Neural cell (in vitro differentiated cells): Measurements from ENCODE around the gene SLC2A4RG. TPM values are rescaled to one million over a fixed set of nuclear protein-coding genes. Genes with fewer than 3 reads are reported as not detected.

Source experiments
- H2AFZ ChIP-seq: fragments of 200-600, 300-800 bp; sonication (generic), shearing (Covaris generic); 2 replicates; pipeline ENCODE4 v1.6.0; 2014; ENCODE audit warnings: low read depth, mild to moderate bottlenecking, antibody characterized with exemption, low read length, moderate library complexity
- H3F3A ChIP-seq: fragments of 200-600 bp; shearing (Covaris generic); 2 replicates; pipeline ENCODE4 v1.6.1; 2016; ENCODE audit warnings: mild to moderate bottlenecking, moderate library complexity, mixed read lengths, antibody characterized with exemption, low read length; ENCODE audit not compliant: insufficient read depth, poor library complexity, severe bottlenecking
- H3K27ac ChIP-seq: fragments of 200-600, 300-800 bp; sonication (generic), shearing (Covaris generic); 2 replicates; pipeline ENCODE4 v1.5.1; 2014; ENCODE audit warnings: mild to moderate bottlenecking, low read length, moderate library complexity
- H3K27me3 ChIP-seq: fragments of 300-800, 200-600 bp; sonication (generic), shearing (Covaris generic); 2 replicates; pipeline ENCODE4 v1.6.0; 2014; ENCODE audit warnings: mild to moderate bottlenecking, low read depth, low read length, moderate library complexity; ENCODE audit not compliant: insufficient read depth
- H3K36me3 ChIP-seq: fragments of 300-800, 200-600 bp; sonication (generic), shearing (Covaris generic); 2 replicates; pipeline ENCODE4 v1.5.1; 2014; ENCODE audit warnings: mild to moderate bottlenecking, antibody characterized with exemption, low read length, moderate library complexity; ENCODE audit not compliant: insufficient read depth
- H3K4me2 ChIP-seq: fragments of 300-800, 200-600 bp; sonication (generic), shearing (Covaris generic); 2 replicates; pipeline ENCODE4 v1.6.0; 2014; ENCODE audit warnings: mild to moderate bottlenecking, low read length
- H3K4me3 ChIP-seq: fragments of 300-800, 200-600 bp; sonication (generic), shearing (Covaris generic); 2 replicates; pipeline ENCODE4 v1.5.1; 2014; ENCODE audit warnings: mild to moderate bottlenecking, low read length, moderate library complexity
- H3K79me2 ChIP-seq: fragments of 200-600 bp; shearing (Covaris generic); replicated peaks from 2 replicates; pipeline ENCODE4 v1.6.0; 2014; ENCODE audit warnings: mild to moderate bottlenecking, low read length, moderate library complexity; ENCODE audit not compliant: insufficient read depth
- H3K9ac ChIP-seq: fragments of 300-800, 200-600 bp; sonication (generic), shearing (Covaris generic); 2 replicates; pipeline ENCODE4 v1.6.1; 2016; ENCODE audit warnings: mild to moderate bottlenecking, low read length, mixed read lengths
- H3K9me2 ChIP-seq: fragments of 200-600 bp; shearing (Covaris generic); 2 replicates; pipeline ENCODE4 v1.6.1; 2016; ENCODE audit warnings: mild to moderate bottlenecking, low read length, mixed read lengths; ENCODE audit not compliant: insufficient read depth
- H3K9me3 ChIP-seq: fragments of 200-600, 300-800 bp; sonication (generic), shearing (Covaris generic); 2 replicates; pipeline ENCODE4 v1.6.1; 2016; ENCODE audit warnings: mild to moderate bottlenecking, mixed run types, low read length, moderate library complexity, mixed read lengths
- H4K20me1 ChIP-seq: fragments of 200-600 bp; shearing (Covaris generic); 2 replicates; pipeline ENCODE4 v1.6.1; 2016; ENCODE audit warnings: mild to moderate bottlenecking, mixed run types; ENCODE audit not compliant: insufficient read depth
- EP300 ChIP-seq: fragments of 450-650 bp; conservative IDR thresholded peaks from 2 replicates; pipeline ENCODE4 v1.6.1; 2014; ENCODE audit warnings: antibody characterized with exemption, mild to moderate bottlenecking, moderate library complexity; ENCODE audit not compliant: poor library complexity, severe bottlenecking
- EZH2 ChIP-seq: fragments of 200-600, 300-800 bp; shearing (Covaris generic), sonication (generic); IDR thresholded peaks from 2 replicates; pipeline ENCODE4 v1.6.1; 2014; ENCODE audit warnings: antibody characterized with exemption, low read length, borderline replicate concordance, mild to moderate bottlenecking; ENCODE audit not compliant: insufficient read depth, poor library complexity, severe bottlenecking
- MXI1 ChIP-seq: fragments of 450-650 bp; conservative IDR thresholded peaks from 2 replicates; pipeline ENCODE4 v1.6.1; 2014; ENCODE audit warnings: antibody characterized with exemption, mild to moderate bottlenecking; ENCODE audit not compliant: poor library complexity, severe bottlenecking
- POLR2AphosphoS5 ChIP-seq: IDR thresholded peaks from 2 replicates; pipeline ENCODE4 v1.6.1; 2012
- RAD21 ChIP-seq: fragments of 450-650 bp; conservative IDR thresholded peaks from 2 replicates; pipeline ENCODE4 v1.6.1; 2014; ENCODE audit warnings: antibody characterized with exemption, mild to moderate bottlenecking, moderate library complexity
- SMC3 ChIP-seq: fragments of 450-650 bp; conservative IDR thresholded peaks from 2 replicates; pipeline ENCODE4 v1.6.1; 2014; ENCODE audit warnings: antibody characterized with exemption, mild to moderate bottlenecking, moderate library complexity; ENCODE audit not compliant: poor library complexity
- TAF1 ChIP-seq: IDR thresholded peaks from 2 replicates; pipeline ENCODE4 v1.6.1; 2012; ENCODE audit warnings: low read depth
- polyA plus RNA-seq: library from polyadenylated mRNA; depleted of rRNA; stranded (reverse); fragments of >200 nt; gene quantifications from 2 replicates; pipeline ENCODE4 v1.2.3, GENCODE V29; 2014
- TF ChIP-seq, protein P1 (sequence below): IDR thresholded peaks from 2 replicates; pipeline ENCODE4 v1.6.1; 2012; ENCODE audit warnings: borderline replicate concordance
- TF ChIP-seq, protein P2 (sequence below): fragments of 450-650 bp; IDR thresholded peaks from 2 replicates; pipeline ENCODE4 v1.5.1; 2014; ENCODE audit warnings: antibody characterized with exemption, mild to moderate bottlenecking, moderate library complexity; ENCODE audit not compliant: poor library complexity, severe bottlenecking

Gene SLC2A4RG
- polyA plus RNA-seq, 1 donor from 2014 or later = 52.1 TPM

DNA sequence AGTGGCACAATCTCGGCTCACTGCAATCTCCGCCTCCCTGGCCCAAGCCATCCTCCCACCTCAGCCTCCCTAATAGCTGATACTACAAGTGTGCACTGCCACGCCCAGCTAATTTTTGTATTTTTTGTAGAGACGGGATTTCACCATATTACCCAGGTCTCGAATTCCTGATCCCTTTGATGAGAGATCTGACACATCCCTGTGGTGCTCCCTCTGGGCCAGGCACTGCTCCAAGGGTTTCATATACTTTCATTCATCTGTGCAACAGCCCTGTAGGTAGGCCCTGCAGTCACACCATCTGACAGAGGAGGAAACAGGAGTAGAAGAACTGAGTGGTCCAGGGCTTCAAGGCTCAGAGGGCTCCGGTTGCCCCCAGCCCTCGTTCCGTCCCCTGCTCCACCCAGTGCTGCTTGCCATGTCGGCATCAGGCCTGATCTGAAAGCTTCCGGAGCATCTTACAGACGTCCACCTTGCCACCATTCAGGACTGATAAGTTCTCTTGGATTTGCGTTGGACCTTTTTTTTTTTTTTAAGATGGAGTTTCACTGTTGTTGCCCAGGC, 28.4 kb upstream of the SLC2A4RG start:
- no peaks in the 10 kb centered on the region for H3K9me3 ChIP-seq
- TF ChIP-seq, protein P1, sequence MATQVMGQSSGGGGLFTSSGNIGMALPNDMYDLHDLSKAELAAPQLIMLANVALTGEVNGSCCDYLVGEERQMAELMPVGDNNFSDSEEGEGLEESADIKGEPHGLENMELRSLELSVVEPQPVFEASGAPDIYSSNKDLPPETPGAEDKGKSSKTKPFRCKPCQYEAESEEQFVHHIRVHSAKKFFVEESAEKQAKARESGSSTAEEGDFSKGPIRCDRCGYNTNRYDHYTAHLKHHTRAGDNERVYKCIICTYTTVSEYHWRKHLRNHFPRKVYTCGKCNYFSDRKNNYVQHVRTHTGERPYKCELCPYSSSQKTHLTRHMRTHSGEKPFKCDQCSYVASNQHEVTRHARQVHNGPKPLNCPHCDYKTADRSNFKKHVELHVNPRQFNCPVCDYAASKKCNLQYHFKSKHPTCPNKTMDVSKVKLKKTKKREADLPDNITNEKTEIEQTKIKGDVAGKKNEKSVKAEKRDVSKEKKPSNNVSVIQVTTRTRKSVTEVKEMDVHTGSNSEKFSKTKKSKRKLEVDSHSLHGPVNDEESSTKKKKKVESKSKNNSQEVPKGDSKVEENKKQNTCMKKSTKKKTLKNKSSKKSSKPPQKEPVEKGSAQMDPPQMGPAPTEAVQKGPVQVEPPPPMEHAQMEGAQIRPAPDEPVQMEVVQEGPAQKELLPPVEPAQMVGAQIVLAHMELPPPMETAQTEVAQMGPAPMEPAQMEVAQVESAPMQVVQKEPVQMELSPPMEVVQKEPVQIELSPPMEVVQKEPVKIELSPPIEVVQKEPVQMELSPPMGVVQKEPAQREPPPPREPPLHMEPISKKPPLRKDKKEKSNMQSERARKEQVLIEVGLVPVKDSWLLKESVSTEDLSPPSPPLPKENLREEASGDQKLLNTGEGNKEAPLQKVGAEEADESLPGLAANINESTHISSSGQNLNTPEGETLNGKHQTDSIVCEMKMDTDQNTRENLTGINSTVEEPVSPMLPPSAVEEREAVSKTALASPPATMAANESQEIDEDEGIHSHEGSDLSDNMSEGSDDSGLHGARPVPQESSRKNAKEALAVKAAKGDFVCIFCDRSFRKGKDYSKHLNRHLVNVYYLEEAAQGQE = no peak
- no peak for TF ChIP-seq EP300
- TF ChIP-seq, protein P2, sequence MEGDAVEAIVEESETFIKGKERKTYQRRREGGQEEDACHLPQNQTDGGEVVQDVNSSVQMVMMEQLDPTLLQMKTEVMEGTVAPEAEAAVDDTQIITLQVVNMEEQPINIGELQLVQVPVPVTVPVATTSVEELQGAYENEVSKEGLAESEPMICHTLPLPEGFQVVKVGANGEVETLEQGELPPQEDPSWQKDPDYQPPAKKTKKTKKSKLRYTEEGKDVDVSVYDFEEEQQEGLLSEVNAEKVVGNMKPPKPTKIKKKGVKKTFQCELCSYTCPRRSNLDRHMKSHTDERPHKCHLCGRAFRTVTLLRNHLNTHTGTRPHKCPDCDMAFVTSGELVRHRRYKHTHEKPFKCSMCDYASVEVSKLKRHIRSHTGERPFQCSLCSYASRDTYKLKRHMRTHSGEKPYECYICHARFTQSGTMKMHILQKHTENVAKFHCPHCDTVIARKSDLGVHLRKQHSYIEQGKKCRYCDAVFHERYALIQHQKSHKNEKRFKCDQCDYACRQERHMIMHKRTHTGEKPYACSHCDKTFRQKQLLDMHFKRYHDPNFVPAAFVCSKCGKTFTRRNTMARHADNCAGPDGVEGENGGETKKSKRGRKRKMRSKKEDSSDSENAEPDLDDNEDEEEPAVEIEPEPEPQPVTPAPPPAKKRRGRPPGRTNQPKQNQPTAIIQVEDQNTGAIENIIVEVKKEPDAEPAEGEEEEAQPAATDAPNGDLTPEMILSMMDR = no peak
- no peak for TF ChIP-seq MXI1
- TF ChIP-seq POLR2AphosphoS5 = no peak
- no peak for TF ChIP-seq EZH2
- no peak for TF ChIP-seq SMC3
- TF ChIP-seq RAD21 = no peak
- no peak for TF ChIP-seq TAF1
- no peak overlapping the region for H3K4me2 ChIP-seq
- H2AFZ ChIP-seq = no peak overlapping the region
- H3K79me2 ChIP-seq = peaks cover 45% of the 10 kb centered on the region
- H3K9me2 ChIP-seq = no peaks in the 10 kb centered on the region
- no peak overlapping the region for H3K27ac ChIP-seq
- no peaks in the 10 kb centered on the region for H3F3A ChIP-seq
- H4K20me1 ChIP-seq = no peaks in the 10 kb centered on the region
- H3K4me3 ChIP-seq = no peak overlapping the region
- peaks cover 6% of the 10 kb centered on the region for H3K36me3 ChIP-seq
- H3K9ac ChIP-seq = no peak overlapping the region
- H3K27me3 ChIP-seq = no peaks in the 10 kb centered on the region

DNA sequence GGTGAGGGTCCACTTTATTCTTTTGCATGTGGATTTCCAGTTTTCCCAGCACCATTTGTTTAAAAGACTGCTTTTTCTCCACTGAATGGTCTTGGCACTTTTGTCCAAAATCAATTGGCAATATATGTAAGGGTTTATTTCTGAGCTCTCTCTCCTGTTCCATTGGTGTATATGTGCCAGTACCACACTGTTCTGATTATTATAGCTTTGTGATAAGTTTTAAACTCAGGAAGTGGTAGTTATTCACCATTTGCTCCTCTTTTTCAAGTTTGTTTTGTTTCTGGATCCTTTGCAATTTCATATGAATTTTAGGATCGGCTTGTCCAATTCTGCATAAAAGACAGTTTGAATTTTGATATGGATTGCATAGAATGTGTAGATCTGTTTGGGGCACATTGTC, 27.4 kb upstream of the SLC2A4RG start:
- H3K79me2 ChIP-seq = peaks cover 42% of the 10 kb centered on the region
- no peak overlapping the region for H3K4me3 ChIP-seq
- no peaks in the 10 kb centered on the region for H3F3A ChIP-seq
- H3K9me3 ChIP-seq = no peaks in the 10 kb centered on the region
- no peaks in the 10 kb centered on the region for H3K9me2 ChIP-seq
- H3K4me2 ChIP-seq = no peak overlapping the region
- no peak overlapping the region for H3K27ac ChIP-seq
- TF ChIP-seq EZH2 (no peak), EP300 (no peak), MXI1 (no peak), SMC3 (no peak), POLR2AphosphoS5 (no peak), TAF1 (no peak), RAD21 (no peak)
- TF ChIP-seq, protein P1 = no peak
- TF ChIP-seq, protein P2 = no peak
- peaks cover 6% of the 10 kb centered on the region for H3K36me3 ChIP-seq
- no peaks in the 10 kb centered on the region for H4K20me1 ChIP-seq
- H3K9ac ChIP-seq = no peak overlapping the region
- H2AFZ ChIP-seq = no peak overlapping the region
- no peaks in the 10 kb centered on the region for H3K27me3 ChIP-seq
